Type B pancreatic cell (in vitro differentiated cells): ENCODE measurements around the gene FLNB. TPM values are rescaled to one million over a fixed set of nuclear protein-coding genes. Genes with fewer than 3 reads are reported as not detected.

Experiments used
- DNase-seq: peaks from one replicate; pipeline ENCODE4 v3.0.0; 2021; ENCODE audit warnings: mixed read lengths; ENCODE audit not compliant: unreplicated experiment; ENCODE audit errors: extremely low spot score
- H3K27ac Mint-ChIP-seq: 2 replicates; pipeline ENCODE4 v1.8.0; 2021; ENCODE audit warnings: mild to moderate bottlenecking, mixed read lengths
- H3K27me3 Mint-ChIP-seq: 2 replicates; pipeline ENCODE4 v1.8.0; 2021; ENCODE audit warnings: mixed read lengths
- H3K36me3 Mint-ChIP-seq: 2 replicates; pipeline ENCODE4 v1.8.0; 2021; ENCODE audit warnings: mixed read lengths
- H3K4me1 Mint-ChIP-seq: one replicate; pipeline ENCODE4 v1.8.0; 2021; ENCODE audit warnings: mixed read lengths; ENCODE audit not compliant: unreplicated experiment
- H3K4me3 Mint-ChIP-seq: 2 replicates; pipeline ENCODE4 v1.8.0; 2021; ENCODE audit warnings: mild to moderate bottlenecking, mixed read lengths
- H3K9me3 Mint-ChIP-seq: 2 replicates; pipeline ENCODE4 v1.8.0; 2021; ENCODE audit warnings: mixed read lengths
- total RNA-seq: library from RNA; stranded (reverse); gene quantifications from 2 replicates; pipeline ENCODE4 v1.2.1, GENCODE V29; 2021; ENCODE audit warnings: low replicate concordance
- TF ChIP-seq, protein P1 (sequence below): fragments of 200-600 bp; sonication (generic); conservative IDR thresholded peaks from 2 replicates; pipeline ENCODE4 v1.5.0; 2021; ENCODE audit warnings: antibody characterized with exemption, mild to moderate bottlenecking

Gene FLNB
- total RNA-seq, 1 donor from 2014 or later = 204 TPM

DNA sequence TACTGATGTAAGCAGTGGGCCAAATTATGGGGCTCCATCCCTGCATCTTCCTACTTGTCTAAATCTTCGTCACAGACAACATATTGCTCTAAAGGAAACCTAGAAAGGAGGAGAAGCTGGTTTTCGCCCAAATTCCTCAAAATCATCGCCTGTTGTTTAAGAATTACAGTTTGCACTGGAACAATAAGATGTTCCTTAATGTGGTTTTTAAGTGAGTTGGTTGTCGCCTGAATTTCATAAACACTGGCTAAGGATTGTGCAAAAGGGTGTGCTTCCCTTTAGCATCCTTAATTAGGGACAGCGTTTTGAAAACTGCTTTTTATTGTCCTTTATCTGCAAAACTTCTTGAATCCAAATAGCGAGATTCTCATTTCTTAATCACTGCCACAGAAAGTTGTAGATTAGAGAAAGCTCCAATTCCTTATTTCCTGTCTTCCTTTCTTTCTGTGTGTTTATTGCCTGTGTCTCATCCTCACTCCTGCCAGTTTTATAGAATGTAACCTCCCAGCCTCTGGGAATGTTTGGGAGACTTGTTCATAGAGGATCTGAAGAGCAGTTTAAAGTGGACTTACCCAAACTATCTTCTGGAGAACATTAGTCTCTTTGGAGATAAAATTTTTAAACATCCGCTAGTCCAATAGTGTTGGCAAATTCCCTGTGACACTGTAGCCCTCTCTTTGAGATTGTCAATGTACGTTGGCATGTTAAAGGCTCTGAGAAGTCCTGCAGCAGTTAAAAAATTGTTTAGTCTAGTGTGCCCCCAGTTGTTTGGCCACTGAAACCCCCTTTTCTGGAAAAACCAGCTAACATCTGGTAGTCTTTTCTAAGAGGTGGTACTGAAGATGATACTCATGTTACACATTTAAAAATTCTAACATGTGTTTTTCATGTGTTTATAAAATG lies 50.4 kb downstream of the FLNB start:
- peak overlapping the region; percentile 62 for H3K4me3 Mint-ChIP-seq
- H3K36me3 Mint-ChIP-seq = peaks cover 35% of the 10 kb centered on the region
- peaks cover 54% of the 10 kb centered on the region for H3K4me1 Mint-ChIP-seq
- TF ChIP-seq, protein P1, sequence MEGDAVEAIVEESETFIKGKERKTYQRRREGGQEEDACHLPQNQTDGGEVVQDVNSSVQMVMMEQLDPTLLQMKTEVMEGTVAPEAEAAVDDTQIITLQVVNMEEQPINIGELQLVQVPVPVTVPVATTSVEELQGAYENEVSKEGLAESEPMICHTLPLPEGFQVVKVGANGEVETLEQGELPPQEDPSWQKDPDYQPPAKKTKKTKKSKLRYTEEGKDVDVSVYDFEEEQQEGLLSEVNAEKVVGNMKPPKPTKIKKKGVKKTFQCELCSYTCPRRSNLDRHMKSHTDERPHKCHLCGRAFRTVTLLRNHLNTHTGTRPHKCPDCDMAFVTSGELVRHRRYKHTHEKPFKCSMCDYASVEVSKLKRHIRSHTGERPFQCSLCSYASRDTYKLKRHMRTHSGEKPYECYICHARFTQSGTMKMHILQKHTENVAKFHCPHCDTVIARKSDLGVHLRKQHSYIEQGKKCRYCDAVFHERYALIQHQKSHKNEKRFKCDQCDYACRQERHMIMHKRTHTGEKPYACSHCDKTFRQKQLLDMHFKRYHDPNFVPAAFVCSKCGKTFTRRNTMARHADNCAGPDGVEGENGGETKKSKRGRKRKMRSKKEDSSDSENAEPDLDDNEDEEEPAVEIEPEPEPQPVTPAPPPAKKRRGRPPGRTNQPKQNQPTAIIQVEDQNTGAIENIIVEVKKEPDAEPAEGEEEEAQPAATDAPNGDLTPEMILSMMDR = no peak
- H3K27ac Mint-ChIP-seq = peak overlapping the region; percentile 90
- no peaks in the 10 kb centered on the region for H3K27me3 Mint-ChIP-seq
- peaks cover 4% of the 10 kb centered on the region for H3K9me3 Mint-ChIP-seq
- no peak for DNase-seq

DNA sequence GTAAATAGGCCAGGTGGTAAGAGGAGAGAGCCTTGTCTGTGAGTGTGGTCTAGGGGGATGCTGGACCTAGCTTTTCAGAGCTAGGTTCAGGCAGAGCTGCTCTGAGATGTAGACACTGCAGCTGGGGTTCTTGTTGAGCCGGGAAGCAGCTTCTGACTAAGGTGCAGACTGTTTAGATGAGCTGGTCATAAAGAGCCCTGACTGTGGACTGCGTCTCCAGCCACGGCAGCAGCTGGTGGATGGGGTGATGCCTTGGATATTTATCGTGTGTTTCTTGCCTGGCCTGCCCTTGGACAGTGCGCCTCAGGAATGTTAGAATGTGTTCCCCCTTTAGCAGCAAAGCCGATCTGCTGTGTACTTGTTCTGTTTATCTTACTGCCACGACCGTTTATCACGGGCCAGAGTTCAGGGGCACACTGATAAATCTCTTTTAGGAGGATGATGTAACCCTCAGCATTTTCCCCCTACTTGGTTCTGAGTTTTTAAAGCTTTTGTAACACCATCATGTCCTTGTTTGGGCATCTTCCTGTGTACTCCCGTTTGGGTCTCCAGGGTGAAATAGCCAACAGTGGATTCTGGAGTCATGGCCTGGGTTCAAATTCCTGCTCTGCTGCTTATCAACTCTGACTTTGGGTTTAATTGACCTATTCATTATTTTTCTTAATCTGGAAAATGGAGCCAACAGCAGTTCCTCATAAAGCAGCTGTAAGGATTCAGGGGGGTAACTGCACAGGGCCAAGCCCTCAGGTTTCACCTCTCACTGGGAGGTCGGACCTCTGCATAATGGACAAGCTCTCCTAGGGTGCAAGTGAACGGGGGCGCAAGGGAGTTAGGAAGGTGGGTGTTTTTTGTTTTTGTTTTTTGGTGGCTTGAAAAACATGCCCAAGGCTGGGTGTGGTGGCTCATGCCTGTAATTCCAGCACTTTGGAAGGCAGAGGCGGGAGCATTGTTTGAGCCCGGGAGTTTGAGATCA lies 51.4 kb downstream of the FLNB start:
- Mint-ChIP-seq H3K27me3 (no peaks in the 10 kb centered on the region), H3K4me3 (peak overlapping the region; percentile 62), H3K9me3 (peaks cover 4% of the 10 kb centered on the region), H3K27ac (peak overlapping the region; percentile 90), H3K4me1 (peaks cover 51% of the 10 kb centered on the region), H3K36me3 (peaks cover 31% of the 10 kb centered on the region)
- DNase-seq = no peak
- TF ChIP-seq, protein P1 = no peak

GRCh38 chr3:58062472-58062871 lies 54.2 kb downstream of the FLNB start:
- Mint-ChIP-seq H3K27ac (peak overlapping the region; percentile 78), H3K36me3 (peaks cover 29% of the 10 kb centered on the region), H3K4me1 (peaks cover 61% of the 10 kb centered on the region), H3K4me3 (peak overlapping the region; percentile 79), H3K27me3 (no peaks in the 10 kb centered on the region), H3K9me3 (no peaks in the 10 kb centered on the region)
- TF ChIP-seq, protein P1 = no peak
- DNase-seq = no peak

GRCh38 chr3:58063022-58063815 lies 55.0 kb downstream of the FLNB start:
- Mint-ChIP-seq H3K27ac (peak overlapping the region; percentile 78), H3K4me1 (peaks cover 62% of the 10 kb centered on the region), H3K27me3 (no peaks in the 10 kb centered on the region), H3K9me3 (no peaks in the 10 kb centered on the region), H3K36me3 (peaks cover 28% of the 10 kb centered on the region), H3K4me3 (peak overlapping the region; percentile 79)
- no peak for DNase-seq
- TF ChIP-seq, protein P1 = no peak
